SK-N-MC (cell line): ENCODE measurements around the gene ISY1.

Experiments used
- EZH2 ChIP-seq: fragments of 200-600 bp; sonication (generic); IDR thresholded peaks from one replicate; pipeline ENCODE4 v1.6.1; 2017; ENCODE audit warnings: antibody characterized with exemption
- FOXP2 ChIP-seq: optimal IDR thresholded peaks from 2 replicates; pipeline ENCODE3; 2011; ENCODE audit warnings: mild to moderate bottlenecking, moderate library complexity; ENCODE audit not compliant: insufficient read depth; ENCODE audit errors: extremely low read length, control extremely low read depth
- POLR2AphosphoS5 ChIP-seq: IDR thresholded peaks from 2 replicates; pipeline ENCODE4 v1.6.1; 2012; ENCODE audit warnings: mild to moderate bottlenecking, low read depth, low read length, borderline replicate concordance

DNA sequence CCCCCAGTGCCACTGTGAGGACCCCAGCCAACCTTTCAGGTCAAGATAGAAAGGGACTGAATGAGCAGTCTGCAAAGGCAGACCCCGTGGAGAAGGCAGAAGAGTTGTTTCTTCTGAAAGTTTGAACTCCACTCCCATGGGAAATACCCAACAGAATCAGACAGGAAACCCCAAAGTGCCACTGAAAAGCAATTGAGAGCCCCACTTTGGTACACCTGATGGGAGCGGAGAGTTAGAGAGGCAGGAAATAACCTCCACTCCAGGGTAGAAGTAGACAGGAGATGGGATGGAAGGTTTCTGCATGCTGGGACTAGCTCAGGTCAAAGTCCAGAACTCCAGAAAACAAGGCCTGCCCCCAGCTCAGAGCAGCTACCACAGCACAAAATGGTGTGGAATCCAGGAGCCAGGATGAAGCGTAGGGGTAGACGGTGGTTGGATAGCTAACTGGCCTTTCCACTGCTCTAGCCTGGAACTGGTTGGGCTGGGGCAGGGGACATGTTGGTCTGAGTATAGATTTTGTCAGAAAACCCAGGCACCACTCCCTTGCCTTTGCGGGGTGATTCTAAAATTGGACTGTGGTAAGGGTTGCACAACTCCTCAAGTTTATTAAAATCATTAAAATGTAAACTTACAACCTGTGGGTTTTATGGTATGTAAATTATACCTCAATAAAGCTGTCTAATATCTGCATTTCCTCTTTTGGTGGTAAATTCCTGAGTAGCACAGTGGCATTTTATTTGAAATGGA lies 37.4 kb downstream of the ISY1 start:
- TF ChIP-seq EZH2 (no peak), FOXP2 (peak; percentile 81), POLR2AphosphoS5 (peak; percentile 65; the same call in 1 of the 2 replicates)
